Effector CD4-positive, alpha-beta T cell (primary cell): ENCODE measurements around the gene ANKRD11.
"Not testable (repeated sequence)": the region's sequence is repeated elsewhere in the genome, so short reads cannot be mapped to it uniquely, and the experiment has no call there.

Experiments used
- DNase-seq: peaks from one replicate; pipeline ENCODE4 v3.0.0-alpha.2; 2020

ANKRD11 gene

GRCh38 chr16:89308391-89309333 is 181.7 kb downstream of the ANKRD11 start:
- DNase-seq, result peak; percentile 29

- DNase-seq, result no peak
Observed at GRCh38 chr16:89307421-89307805, 182.9 kb downstream of the ANKRD11 start.

GRCh38 chr16:89306457-89307420 is 183.6 kb downstream of the ANKRD11 start:
- DNase-seq, result not testable (repeated sequence)

GRCh38 chr16:89304941-89305705 is 185.2 kb downstream of the ANKRD11 start:
- DNase-seq, result no peak

GRCh38 chr16:89304181-89304851 is 186.0 kb downstream of the ANKRD11 start:
- no peak for DNase-seq

- DNase-seq, result no peak
Observed at GRCh38 chr16:89303617-89304016, 186.7 kb downstream of the ANKRD11 start.

- no peak for DNase-seq
Observed at GRCh38 chr16:89300976-89301360, 189.4 kb downstream of the ANKRD11 start.

- no peak for DNase-seq
Observed at GRCh38 chr16:89300311-89300975, 189.9 kb downstream of the ANKRD11 start.

- not testable (repeated sequence) for DNase-seq
Observed at GRCh38 chr16:89299357-89300111, 190.8 kb downstream of the ANKRD11 start.

- DNase-seq, result no peak
Observed at GRCh38 chr16:89298623-89299225, 191.6 kb downstream of the ANKRD11 start.

GRCh38 chr16:89297910-89298545 is 192.3 kb downstream of the ANKRD11 start:
- DNase-seq, result no peak

- DNase-seq, result no peak
Observed at GRCh38 chr16:89297156-89297874, 193.0 kb downstream of the ANKRD11 start.

GRCh38 chr16:89295915-89296314 is 194.4 kb downstream of the ANKRD11 start:
- no peak for DNase-seq

GRCh38 chr16:89295071-89295900 is 195.1 kb downstream of the ANKRD11 start:
- DNase-seq, result no peak

GRCh38 chr16:89294486-89294885 is 195.9 kb downstream of the ANKRD11 start:
- no peak for DNase-seq

- DNase-seq, result no peak
Observed at GRCh38 chr16:89293276-89294143, 196.9 kb downstream of the ANKRD11 start.
